T-cell (primary cell): ENCODE data around the gene VAV2. TPM values are rescaled to one million over a fixed set of nuclear protein-coding genes. Genes with fewer than 3 reads are reported as not detected.

Source experiments
- ATAC-seq, 4 experiments: fragments of 200-7000 bp in 3 of 4; fragments of 150-1000 bp in 1 of 4; cut with Tn5 transposase; replicated peaks in 1 of 4; 1 replicate in 3 of 4; 2 replicates in 1 of 4; pipeline ENCODE4 v1.10.0; 2021; ENCODE audit warnings: moderate library complexity in 3 of 4, mild to moderate bottlenecking in 2 of 4, moderate number of reproducible peaks in 1 of 4
- CTCF ChIA-PET, 2 donors: fragments of 300-600 bp; sonication (Branson Sonifier 250); formaldehyde crosslinking; loops; one replicate each; lab custom pipeline; 2022; ENCODE audit warnings: antibody characterized with exemption in 2 of 2; lab: Charles Lee
- POLR2A ChIA-PET, 2 donors: fragments of 300-600 bp; sonication (Branson Sonifier 250); formaldehyde crosslinking; loops; one replicate each; lab custom pipeline; 2022; ENCODE audit warnings: antibody characterized with exemption in 2 of 2; lab: Charles Lee
- DNase-seq, 35 experiments: peaks; one replicate each; pipeline versions ENCODE4 v3.0.0 to v3.0.0-alpha.2; 2013 to 2023
- H3K27ac ChIP-seq: one replicate; pipeline ENCODE4 v1.5.1; 2013; ENCODE audit warnings: low read length
- H3K27me3 ChIP-seq, 2 experiments: replicated peaks in 1 of 2; 1 replicate in 1 of 2; 2 replicates in 1 of 2; pipeline versions ENCODE4 v1.6.1 to v1.7.0; 2013; ENCODE audit warnings: low read length in 1 of 2, mixed read lengths in 1 of 2; ENCODE audit not compliant: control insufficient read depth in 2 of 2, insufficient read depth in 2 of 2; ENCODE audit errors: extremely low read depth in 1 of 2
- H3K36me3 ChIP-seq, 2 donors: 1 replicate in 1 of 2; 2 replicates in 1 of 2; pipeline versions ENCODE4 v1.6.1 to v1.7.0; 2013; ENCODE audit warnings: low read length in 1 of 2; ENCODE audit not compliant: control insufficient read depth in 2 of 2, insufficient read depth in 1 of 2; ENCODE audit errors: extremely low read depth in 1 of 2
- H3K4me1 ChIP-seq, 2 experiments: 1 replicate in 1 of 2; 2 replicates in 1 of 2; pipeline versions ENCODE4 v1.6.1 to v1.7.0; 2013; ENCODE audit warnings: low read length in 2 of 2, mixed read lengths in 1 of 2; ENCODE audit not compliant: insufficient read depth in 2 of 2, control insufficient read depth in 1 of 2; ENCODE audit errors: extremely low read depth in 1 of 2
- H3K4me3 ChIP-seq, 2 donors: 1 replicate in 1 of 2; 2 replicates in 1 of 2; pipeline versions ENCODE4 v1.5.1 to v1.7.0; 2013; ENCODE audit warnings: mild to moderate bottlenecking in 2 of 2, low read length in 1 of 2, moderate library complexity in 1 of 2; ENCODE audit not compliant: control insufficient read depth in 1 of 2; ENCODE audit errors: extremely low read depth in 1 of 2
- H3K9me3 ChIP-seq: 2 replicates; pipeline ENCODE4 v1.7.0; 2013
- H3K27ac Mint-ChIP-seq, 2 donors: one replicate each; pipeline ENCODE4 v1.8.0; 2020 to 2021; ENCODE audit warnings: mild to moderate bottlenecking in 2 of 2, mixed read lengths in 2 of 2
- H3K27me3 Mint-ChIP-seq, 2 donors: one replicate each; pipeline ENCODE4 v1.8.0; 2021 to 2022; ENCODE audit warnings: mixed read lengths in 2 of 2
- H3K36me3 Mint-ChIP-seq: one replicate; pipeline ENCODE4 v1.8.0; 2021; ENCODE audit warnings: mixed read lengths
- H3K4me1 Mint-ChIP-seq, 3 donors: one replicate each; pipeline ENCODE4 v1.8.0; 2020 to 2022; ENCODE audit warnings: mixed read lengths in 3 of 3, mild to moderate bottlenecking in 1 of 3
- H3K4me3 Mint-ChIP-seq, 3 donors: one replicate each; pipeline ENCODE4 v1.8.0; 2020 to 2022; ENCODE audit warnings: mild to moderate bottlenecking in 3 of 3, mixed read lengths in 3 of 3, moderate library complexity in 3 of 3
- H3K9me3 Mint-ChIP-seq, 3 donors: one replicate each; pipeline ENCODE4 v1.8.0; 2020 to 2022; ENCODE audit warnings: mixed read lengths in 3 of 3
- WGBS: methylation state at CpG from one replicate; pipeline ENCODE4 v1.1.5; 2013; ENCODE audit warnings: missing lambda C conversion rate; ENCODE audit not compliant: insufficient coverage; 5-methylcytosine and 5-hydroxymethylcytosine counted together
- total RNA-seq, 35 experiments: library from RNA in 6 of 35; stranded (reverse) in 6 of 35; fragments of 120-200 nt in 1 of 35; gene quantifications; one replicate each; pipeline versions ENCODE4 v1.2.1 to v1.2.4 and lab custom pipeline; 2013 to 2026

Gene VAV2
- total RNA-seq, 5 donors from 2014 or later (not counting 1 experiment from before 2014, with no cell fraction given) = 1.2 to 7.5 (median 4.9) TPM

DNA sequence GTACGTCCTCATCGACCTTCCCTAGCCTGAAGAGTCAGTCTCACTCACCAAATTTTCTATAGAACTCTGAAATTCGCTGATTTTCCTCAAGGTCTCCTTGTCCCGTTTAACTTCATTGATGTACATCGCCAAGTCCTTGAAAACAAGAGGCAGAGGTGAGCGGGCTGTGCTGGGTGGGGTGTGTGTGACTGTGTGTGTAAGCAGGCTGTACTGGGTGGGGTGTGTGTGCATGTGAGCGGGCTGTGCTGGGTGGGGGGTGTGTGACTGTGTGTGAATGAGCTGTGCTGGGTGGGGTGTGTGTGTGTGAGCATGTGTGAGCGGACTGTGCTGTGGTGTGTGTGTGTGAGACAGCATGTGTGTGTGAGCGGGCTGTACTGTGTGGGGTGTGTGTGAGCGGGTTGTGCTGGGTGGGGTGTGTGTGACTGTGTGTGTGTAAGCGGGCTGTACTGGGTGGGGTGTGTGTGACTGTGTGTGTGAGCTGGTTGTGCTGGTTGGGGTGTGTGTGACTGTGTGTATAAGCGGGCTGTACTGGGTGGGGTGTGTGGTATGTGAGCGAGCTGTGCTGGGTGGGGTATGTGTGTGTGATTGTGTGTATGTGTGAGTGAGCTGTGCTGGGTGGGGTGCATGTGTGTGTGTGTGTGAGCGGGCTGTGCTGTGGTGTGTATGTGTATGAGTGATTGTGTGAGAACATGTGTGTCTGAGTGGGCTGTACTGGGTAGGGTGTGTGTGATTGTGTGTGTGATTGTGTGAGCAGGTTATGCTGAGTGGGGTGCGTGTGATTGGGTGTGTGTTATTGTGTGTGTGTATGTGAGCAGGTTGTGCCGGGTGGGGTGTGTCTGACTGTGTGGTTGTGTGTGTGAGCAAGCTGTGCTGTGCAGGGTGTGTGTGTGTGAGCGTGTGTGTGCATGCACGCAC, 200.1 kb downstream of the VAV2 start:
- no peaks in the 10 kb centered on the region for H3K9me3 Mint-ChIP-seq
- H3K27me3 ChIP-seq = peaks cover 0 to 33% of the 10 kb centered on the region in 2 experiments
- H3K36me3 ChIP-seq = no peaks in the 10 kb centered on the region
- H3K36me3 Mint-ChIP-seq = no peaks in the 10 kb centered on the region
- no peak overlapping the region for H3K4me3 ChIP-seq
- ChIA-PET POLR2A (no interaction called here), CTCF (interaction anchor here (0.5 to 1.8 kb wide), 2 partner anchors 202 to 259 kb away, joined by 4 to 5 read pairs; no protein-coding TSS in a partner anchor)
- no peak overlapping the region for H3K27ac ChIP-seq
- 77% methylated on average over 11 of the region's 18 CpGs for WGBS
- H3K27ac Mint-ChIP-seq = no peak overlapping the region
- H3K4me1 Mint-ChIP-seq = peaks cover 0 to 12% (median 9%) of the 10 kb centered on the region in 3 donors
- peaks cover 0 to 9% of the 10 kb centered on the region in 2 experiments for H3K4me1 ChIP-seq
- H3K27me3 Mint-ChIP-seq = peaks cover 2 to 20% of the 10 kb centered on the region in 2 donors
- no peak overlapping the region for H3K4me3 Mint-ChIP-seq
- DNase-seq (no peak), ATAC-seq (no peak)
- H3K9me3 ChIP-seq = no peaks in the 10 kb centered on the region

- Histone ChIP-seq H3K4me3 (no peak overlapping the region), H3K9me3 (no peaks in the 10 kb centered on the region), H3K27ac (no peak overlapping the region), H3K4me1 (peaks cover 0 to 9% of the 10 kb centered on the region in 2 experiments), H3K27me3 (peaks cover 0 to 33% of the 10 kb centered on the region in 2 experiments), H3K36me3 (no peaks in the 10 kb centered on the region)
- H3K27ac Mint-ChIP-seq = no peak overlapping the region
- no peaks in the 10 kb centered on the region for H3K36me3 Mint-ChIP-seq
- 100% methylated on average over 8 of the region's 13 CpGs for WGBS
- H3K27me3 Mint-ChIP-seq = peaks cover 2 to 20% of the 10 kb centered on the region in 2 donors
- ATAC-seq (no peak), DNase-seq (no peak)
- no peak overlapping the region for H3K4me3 Mint-ChIP-seq
- POLR2A ChIA-PET = no interaction called here
- peaks cover 0 to 16% (median 9%) of the 10 kb centered on the region in 3 donors for H3K4me1 Mint-ChIP-seq
- H3K9me3 Mint-ChIP-seq = no peaks in the 10 kb centered on the region
- CTCF ChIA-PET = no interaction called here
These were observed 201.1 kb downstream of the VAV2 start for GRCh38 chr9:133791069-133791468.

DNA sequence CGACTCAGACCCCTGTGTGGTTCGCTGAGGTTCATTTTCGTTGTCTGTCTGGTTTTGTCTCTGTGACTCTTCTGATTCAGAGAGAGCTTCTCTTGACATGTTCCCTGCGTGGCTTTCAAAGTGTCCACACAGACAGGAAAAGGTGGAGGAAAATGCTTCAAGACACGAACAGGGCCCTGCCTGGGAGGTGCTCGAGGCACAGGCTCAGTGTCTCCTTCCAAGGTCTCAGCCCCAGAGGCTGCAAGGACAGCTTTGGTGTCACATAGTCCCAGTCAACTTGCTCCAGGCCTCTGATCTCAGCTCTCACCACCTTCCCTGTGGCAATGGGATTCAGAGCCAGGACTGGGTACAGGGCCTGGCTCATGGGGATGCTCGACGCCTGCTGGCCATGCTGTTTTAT, 202.3 kb downstream of the VAV2 start:
- CTCF ChIA-PET = no interaction called here
- H3K4me1 Mint-ChIP-seq = peaks cover 0 to 17% (median 9%) of the 10 kb centered on the region in 3 donors
- peaks cover 2 to 20% of the 10 kb centered on the region in 2 donors for H3K27me3 Mint-ChIP-seq
- no peak overlapping the region for H3K27ac Mint-ChIP-seq
- peaks cover 0 to 9% of the 10 kb centered on the region in 2 experiments for H3K4me1 ChIP-seq
- H3K4me3 ChIP-seq = no peak overlapping the region
- no peak overlapping the region for H3K4me3 Mint-ChIP-seq
- 67% methylated on average over 8 of the region's 8 CpGs for WGBS
- POLR2A ChIA-PET = no interaction called here
- DNase-seq (no peak), ATAC-seq (no peak)
- H3K36me3 ChIP-seq = no peaks in the 10 kb centered on the region
- H3K9me3 Mint-ChIP-seq = no peaks in the 10 kb centered on the region
- peaks cover 0 to 26% of the 10 kb centered on the region in 2 experiments for H3K27me3 ChIP-seq
- no peaks in the 10 kb centered on the region for H3K9me3 ChIP-seq
- no peak overlapping the region for H3K27ac ChIP-seq
- H3K36me3 Mint-ChIP-seq = no peaks in the 10 kb centered on the region

DNA sequence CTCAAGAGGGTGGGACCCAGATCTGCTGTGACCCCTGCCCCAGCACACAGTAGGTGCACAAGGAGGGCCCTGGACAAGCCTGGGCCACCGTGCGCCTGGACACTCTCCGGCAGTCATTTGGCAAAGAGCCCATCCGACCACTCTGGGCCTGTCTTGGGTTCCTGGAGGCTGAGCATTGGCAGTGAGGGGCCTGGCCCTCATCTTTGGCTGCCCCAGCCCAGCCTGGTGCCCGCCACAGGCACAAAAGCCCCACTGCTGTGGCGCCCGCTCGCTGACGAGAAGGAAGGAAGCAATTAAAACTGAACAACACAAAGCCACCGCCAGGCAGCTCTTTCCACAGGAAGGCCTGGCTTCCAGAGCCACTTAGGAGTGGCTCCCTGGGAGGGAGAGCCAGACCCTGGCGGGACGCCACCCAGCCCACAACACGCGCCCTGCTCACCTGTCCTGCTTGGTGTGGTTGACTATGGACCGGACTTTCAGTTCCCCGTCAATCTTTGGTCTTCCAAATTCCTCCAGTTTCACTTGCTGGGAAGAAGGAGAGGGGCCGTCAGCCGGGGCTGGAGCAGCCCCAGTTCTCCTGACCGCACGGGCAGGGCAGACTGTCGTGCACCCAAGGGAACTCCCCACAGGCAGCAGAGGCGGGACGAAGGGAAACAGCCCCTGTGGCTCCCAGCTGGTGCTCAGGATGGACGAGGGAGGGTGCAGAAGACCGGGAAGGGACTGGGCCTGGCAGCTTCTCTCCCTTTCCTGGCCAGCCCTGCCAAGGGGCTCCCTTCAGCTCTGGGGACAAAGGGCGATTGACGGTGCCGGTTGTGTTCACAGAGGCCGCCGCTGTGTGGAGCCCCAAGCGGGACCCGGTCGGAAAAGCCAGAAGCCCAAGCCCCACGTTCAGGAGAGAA, 203.1 kb downstream of the VAV2 start:
- no peak for ATAC-seq
- Mint-ChIP-seq H3K36me3 (no peaks in the 10 kb centered on the region), H3K27ac (no peak overlapping the region), H3K9me3 (no peaks in the 10 kb centered on the region), H3K4me3 (no peak overlapping the region), H3K4me1 (peaks cover 0 to 17% (median 9%) of the 10 kb centered on the region in 3 donors), H3K27me3 (peaks cover 2 to 20% of the 10 kb centered on the region in 2 donors)
- 32% methylated on average over 28 of the region's 34 CpGs for WGBS
- no peak overlapping the region for H3K4me3 ChIP-seq
- no peak for DNase-seq
- H3K9me3 ChIP-seq = no peaks in the 10 kb centered on the region
- peaks cover 0 to 19% of the 10 kb centered on the region in 2 experiments for H3K27me3 ChIP-seq
- H3K27ac ChIP-seq = no peak overlapping the region
- ChIA-PET POLR2A (no interaction called here), CTCF (interaction anchor here in 1 of 2 donors (0.5 kb wide), 1 partner anchor 315 kb away, joined by 6 read pairs; no protein-coding TSS in a partner anchor)
- peaks cover 0 to 9% of the 10 kb centered on the region in 2 experiments for H3K4me1 ChIP-seq
- H3K36me3 ChIP-seq = no peaks in the 10 kb centered on the region

DNA sequence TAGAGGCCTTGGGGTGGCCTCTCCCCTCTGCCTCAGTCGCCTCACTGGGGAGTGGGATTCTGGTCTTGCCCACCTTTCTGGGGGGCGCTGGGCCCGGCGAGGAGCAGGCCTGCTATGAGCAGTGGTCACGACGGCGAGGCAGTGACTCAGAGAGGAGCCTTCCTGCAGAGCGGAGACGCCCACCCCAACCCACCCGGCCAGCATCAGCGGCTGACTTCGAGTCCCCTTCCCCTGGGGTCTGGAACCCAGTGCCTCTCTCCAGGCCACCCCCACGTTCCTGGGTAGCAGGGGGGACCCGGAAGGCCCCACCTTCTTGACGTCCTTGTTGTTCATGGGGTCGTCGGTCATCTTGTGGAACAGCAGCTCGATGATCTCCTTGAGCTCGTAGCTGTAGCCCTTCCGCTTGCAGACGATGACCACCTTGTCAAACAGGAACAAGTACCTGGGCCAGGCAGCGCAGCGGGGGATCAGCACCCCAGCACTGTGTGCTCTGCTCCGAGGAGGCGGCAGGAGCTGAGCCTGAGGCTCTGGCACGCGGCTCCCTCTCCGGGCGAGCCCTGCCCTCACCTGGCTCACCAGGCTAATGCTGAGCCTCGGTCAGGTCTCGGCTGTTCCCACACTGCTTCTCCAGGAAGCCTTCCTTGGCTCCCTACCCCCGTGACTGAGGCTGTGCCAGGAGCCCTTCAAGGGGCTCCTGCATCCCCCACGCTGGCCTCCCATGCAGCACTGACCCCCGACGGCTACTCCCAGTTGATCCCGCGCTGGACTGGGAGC, 203.9 kb downstream of the VAV2 start:
- Histone ChIP-seq H3K4me1 (peaks cover 0 to 7% of the 10 kb centered on the region in 2 experiments), H3K9me3 (no peaks in the 10 kb centered on the region), H3K4me3 (no peak overlapping the region), H3K27me3 (peaks cover 0 to 13% of the 10 kb centered on the region in 2 experiments), H3K27ac (no peak overlapping the region), H3K36me3 (no peaks in the 10 kb centered on the region)
- 81% methylated on average over 28 of the region's 37 CpGs for WGBS
- Mint-ChIP-seq H3K36me3 (no peaks in the 10 kb centered on the region), H3K9me3 (no peaks in the 10 kb centered on the region), H3K4me3 (no peak overlapping the region), H3K27ac (no peak overlapping the region), H3K4me1 (peaks cover 0 to 15% (median 9%) of the 10 kb centered on the region in 3 donors), H3K27me3 (peaks cover 2 to 20% of the 10 kb centered on the region in 2 donors)
- ATAC-seq (no peak), DNase-seq (no peak)
- ChIA-PET POLR2A (no interaction called here), CTCF (interaction anchor here in 1 of 2 donors (0.5 kb wide), 1 partner anchor 316 kb away, joined by 6 read pairs; no protein-coding TSS in a partner anchor)
